Ishikawa (cell line): ENCODE data around the gene NUP205.

Source experiments
- CEBPB ChIP-seq: IDR thresholded peaks from 2 replicates; pipeline ENCODE4 v1.6.1; 2012
- CREB1 ChIP-seq: IDR thresholded peaks from 2 replicates; pipeline ENCODE4 v1.6.1; 2012; ENCODE audit warnings: low read depth
- EP300 ChIP-seq: IDR thresholded peaks from 2 replicates; pipeline ENCODE4 v1.6.1; 2012; ENCODE audit warnings: borderline replicate concordance
- MAX ChIP-seq: IDR thresholded peaks from 2 replicates; pipeline ENCODE4 v1.6.1; 2012
- NFIC ChIP-seq: IDR thresholded peaks from 2 replicates; pipeline ENCODE4 v1.6.1; 2012
- REST ChIP-seq: IDR thresholded peaks from 2 replicates; pipeline ENCODE4 v1.6.1; 2012; ENCODE audit warnings: low read depth, mild to moderate bottlenecking
- TCF12 ChIP-seq: IDR thresholded peaks from 2 replicates; pipeline ENCODE4 v1.6.1; 2012; ENCODE audit warnings: low read depth
- TEAD4 ChIP-seq: IDR thresholded peaks from 2 replicates; pipeline ENCODE4 v1.6.1; 2012
- USF1 ChIP-seq: IDR thresholded peaks from 2 replicates; pipeline ENCODE4 v1.6.1; 2012
- YY1 ChIP-seq: IDR thresholded peaks from 2 replicates; pipeline ENCODE4 v1.6.1; 2012; ENCODE audit warnings: low read depth
- ZBTB7A ChIP-seq: IDR thresholded peaks from 2 replicates; pipeline ENCODE4 v1.6.1; 2012; ENCODE audit warnings: low read depth

GRCh38 chr7:135538376-135538775 is 19.3 kb upstream of the NUP205 start:
- no peak for TF ChIP-seq USF1
- no peak for TF ChIP-seq YY1
- TF ChIP-seq EP300, result no peak
- no peak for TF ChIP-seq MAX
- TF ChIP-seq REST, result no peak
- TF ChIP-seq TCF12, result no peak
- TF ChIP-seq NFIC, result no peak
- no peak for TF ChIP-seq CEBPB
- TF ChIP-seq TEAD4, result no peak
- no peak for TF ChIP-seq ZBTB7A
- no peak for TF ChIP-seq CREB1
